HL-60 (cell line): ENCODE results near the gene INSC.

ENCODE experiments used
- DNase-seq, 2 experiments: peaks; one replicate each; pipeline ENCODE4 v3.0.0-alpha.2; 2010 to 2020; ENCODE audit warnings: low read depth in 1 of 2, low spot score in 1 of 2
- H3K27ac ChIP-seq: fragments of 250-450 bp; sonication (Bioruptor Pico); replicated peaks from 2 replicates; pipeline ENCODE4 v1.5.1; 2020; ENCODE audit warnings: mild to moderate bottlenecking, moderate library complexity
- H3K27me3 ChIP-seq: fragments of 250-450 bp; sonication (Bioruptor Pico); 2 replicates; pipeline ENCODE4 v1.5.1; 2021; ENCODE audit warnings: mild to moderate bottlenecking, moderate library complexity; ENCODE audit not compliant: insufficient read depth, poor library complexity, severe bottlenecking
- H3K4me3 ChIP-seq: replicated peaks from 2 replicates; pipeline ENCODE4 v1.5.1; 2011; ENCODE audit warnings: mild to moderate bottlenecking, control low read depth, low read length; ENCODE audit not compliant: insufficient read depth
- CTCF ChIP-seq: IDR thresholded peaks from one replicate; pipeline ENCODE4 v1.5.1; 2011; ENCODE audit warnings: low read length, control low read depth, inconsistent platforms; ENCODE audit not compliant: insufficient read depth
- GABPA ChIP-seq: IDR thresholded peaks from 2 replicates; pipeline ENCODE4 v1.6.1; 2012; ENCODE audit warnings: low read depth
- POLR2AphosphoS5 ChIP-seq: IDR thresholded peaks from 2 replicates; pipeline ENCODE4 v1.6.1; 2012; ENCODE audit warnings: low read depth
- SPI1 ChIP-seq: IDR thresholded peaks from 2 replicates; pipeline ENCODE4 v1.6.1; 2012; ENCODE audit warnings: low read depth, mild to moderate bottlenecking, borderline replicate concordance
- TF ChIP-seq, protein P1 (sequence below): IDR thresholded peaks from 2 replicates; pipeline ENCODE4 v1.6.1; 2012; ENCODE audit warnings: low read depth; ENCODE audit not compliant: insufficient replicate concordance

Gene INSC

GRCh38 chr11:15112131-15112541 lies 2.6 kb upstream of the INSC start:
- Histone ChIP-seq H3K27ac (no peak overlapping the region), H3K27me3 (no peaks in the 10 kb centered on the region), H3K4me3 (no peak overlapping the region)
- TF ChIP-seq POLR2AphosphoS5 = no peak
- no peak for DNase-seq

GRCh38 chr11:15113381-15113780 lies 1.3 kb upstream of the INSC start:
- no peaks in the 10 kb centered on the region for H3K27me3 ChIP-seq
- H3K27ac ChIP-seq = peak overlapping the region; percentile 36
- peak; percentile 6 to 92 for DNase-seq
- TF ChIP-seq POLR2AphosphoS5 (peak; percentile 94), GABPA (no peak), CTCF (no peak), SPI1 (peak; percentile 90)
- TF ChIP-seq, protein P1, sequence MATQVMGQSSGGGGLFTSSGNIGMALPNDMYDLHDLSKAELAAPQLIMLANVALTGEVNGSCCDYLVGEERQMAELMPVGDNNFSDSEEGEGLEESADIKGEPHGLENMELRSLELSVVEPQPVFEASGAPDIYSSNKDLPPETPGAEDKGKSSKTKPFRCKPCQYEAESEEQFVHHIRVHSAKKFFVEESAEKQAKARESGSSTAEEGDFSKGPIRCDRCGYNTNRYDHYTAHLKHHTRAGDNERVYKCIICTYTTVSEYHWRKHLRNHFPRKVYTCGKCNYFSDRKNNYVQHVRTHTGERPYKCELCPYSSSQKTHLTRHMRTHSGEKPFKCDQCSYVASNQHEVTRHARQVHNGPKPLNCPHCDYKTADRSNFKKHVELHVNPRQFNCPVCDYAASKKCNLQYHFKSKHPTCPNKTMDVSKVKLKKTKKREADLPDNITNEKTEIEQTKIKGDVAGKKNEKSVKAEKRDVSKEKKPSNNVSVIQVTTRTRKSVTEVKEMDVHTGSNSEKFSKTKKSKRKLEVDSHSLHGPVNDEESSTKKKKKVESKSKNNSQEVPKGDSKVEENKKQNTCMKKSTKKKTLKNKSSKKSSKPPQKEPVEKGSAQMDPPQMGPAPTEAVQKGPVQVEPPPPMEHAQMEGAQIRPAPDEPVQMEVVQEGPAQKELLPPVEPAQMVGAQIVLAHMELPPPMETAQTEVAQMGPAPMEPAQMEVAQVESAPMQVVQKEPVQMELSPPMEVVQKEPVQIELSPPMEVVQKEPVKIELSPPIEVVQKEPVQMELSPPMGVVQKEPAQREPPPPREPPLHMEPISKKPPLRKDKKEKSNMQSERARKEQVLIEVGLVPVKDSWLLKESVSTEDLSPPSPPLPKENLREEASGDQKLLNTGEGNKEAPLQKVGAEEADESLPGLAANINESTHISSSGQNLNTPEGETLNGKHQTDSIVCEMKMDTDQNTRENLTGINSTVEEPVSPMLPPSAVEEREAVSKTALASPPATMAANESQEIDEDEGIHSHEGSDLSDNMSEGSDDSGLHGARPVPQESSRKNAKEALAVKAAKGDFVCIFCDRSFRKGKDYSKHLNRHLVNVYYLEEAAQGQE = peak; percentile 25
- no peak overlapping the region for H3K4me3 ChIP-seq

DNA sequence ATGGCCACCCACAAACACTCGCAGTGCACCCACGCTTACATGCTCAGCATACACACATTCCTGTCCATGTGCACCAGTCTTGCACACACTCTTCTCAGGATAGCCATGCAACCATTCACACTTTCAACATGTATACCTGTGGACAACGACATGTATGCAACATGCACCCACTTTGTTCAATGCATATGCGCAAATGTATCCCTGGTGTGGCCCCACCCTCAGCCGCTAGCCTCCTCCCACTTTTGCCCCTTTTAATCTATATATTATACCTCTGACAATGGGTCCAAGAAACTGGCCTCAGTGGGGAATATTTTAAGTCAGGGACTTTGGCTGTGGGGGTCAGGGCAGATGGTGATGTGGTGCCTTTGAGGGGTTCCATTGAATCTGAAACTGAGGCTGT lies 963 bp downstream of the INSC start:
- Histone ChIP-seq H3K27me3 (no peaks in the 10 kb centered on the region), H3K4me3 (no peak overlapping the region), H3K27ac (no peak overlapping the region)
- no peak for DNase-seq
- TF ChIP-seq, protein P1 = no peak
- no peak for TF ChIP-seq GABPA
- TF ChIP-seq POLR2AphosphoS5 = no peak
- TF ChIP-seq SPI1 = no peak
- no peak for TF ChIP-seq CTCF

- no peak overlapping the region for H3K4me3 ChIP-seq
- no peak overlapping the region for H3K27ac ChIP-seq
- TF ChIP-seq SPI1 (no peak), GABPA (no peak)
- TF ChIP-seq, protein P1 = no peak
- no peak for DNase-seq
- peaks cover under 1% of the 10 kb centered on the region for H3K27me3 ChIP-seq
Observed at GRCh38 chr11:15117751-15118150, 3.0 kb downstream of the INSC start.
